Lower leg skin (tissue), 4 donors: ENCODE measurements around the gene KLF5. TPM values are rescaled to one million over a fixed set of nuclear protein-coding genes. Genes with fewer than 3 reads are reported as not detected.

ENCODE experiments used
- DNase-seq, 2 donors: peaks; one replicate each; pipeline ENCODE4 v3.0.0-alpha.2; 2019; ENCODE audit warnings: low spot score in 2 of 2
- H3K4me3 ChIP-seq: fragments of 200-600 bp; sonication (generic); 2 replicates; pipeline ENCODE4 v1.5.1; 2017; ENCODE audit warnings: mild to moderate bottlenecking, low read depth; ENCODE audit not compliant: poor library complexity, severe bottlenecking
- CTCF ChIP-seq, 3 donors: fragments of 450-650 bp; IDR thresholded peaks; one replicate each; pipeline ENCODE4 v1.5.1; 2016; ENCODE audit warnings: antibody characterized with exemption in 3 of 3, mild to moderate bottlenecking in 3 of 3, moderate library complexity in 2 of 3
- POLR2A ChIP-seq, 2 donors: fragments of 450-650 bp; IDR thresholded peaks; one replicate each; pipeline ENCODE4 v1.6.1; 2016 to 2017; ENCODE audit warnings: antibody characterized with exemption in 2 of 2, mild to moderate bottlenecking in 1 of 2, moderate library complexity in 1 of 2
- WGBS, 2 donors: methylation state at CpG; one replicate each; pipeline ENCODE4 v1.1.5; 2018; 5-methylcytosine and 5-hydroxymethylcytosine counted together
- intact Hi-C: fragments of 100-400 bp; cut with DNase I; formaldehyde crosslinking; loops from one replicate; pipeline ENCODE4 v1.15.0; 2023; ENCODE audit warnings: low total_unique reads
- total RNA-seq, 4 donors: library from RNA; depleted of rRNA; stranded (reverse); fragments of >200 nt; gene quantifications; one replicate each; pipeline ENCODE4 v1.1.0, GENCODE V29; 2016

KLF5 gene
- total RNA-seq, 4 donors from 2014 or later: 244 to 544 (median 359) TPM

- no peak overlapping the region for H3K4me3 ChIP-seq
- no peak for DNase-seq
- intact Hi-C loops: no loop called here
- TF ChIP-seq CTCF (IDR thresholded peaks at IDR 0.05) (no peak), POLR2A (IDR thresholded peaks at IDR 0.05) (no peak)
- WGBS, 2 donors: 86 to 95% methylated on average over 2 of the region's 2 CpGs
Measured at GRCh38 chr13:73101351-73102007, 42.7 kb downstream of the KLF5 start.

- TF ChIP-seq CTCF (IDR thresholded peaks at IDR 0.05) (no peak), POLR2A (IDR thresholded peaks at IDR 0.05) (no peak)
- DNase-seq: no peak
- WGBS, 2 donors: 53 to 54% methylated on average over 1 of the region's 1 CpG
- intact Hi-C loops: no loop called here
- no peak overlapping the region for H3K4me3 ChIP-seq
Measured at GRCh38 chr13:73103238-73103637, 44.4 kb downstream of the KLF5 start.

- intact Hi-C loops: no loop called here
- no peak for DNase-seq
- 75 to 81% methylated on average over 10 of the region's 10 CpGs for WGBS, 2 donors
- no peak for TF ChIP-seq CTCF (IDR thresholded peaks at IDR 0.05)
- no peak for TF ChIP-seq POLR2A (IDR thresholded peaks at IDR 0.05)
- H3K4me3 ChIP-seq: no peak overlapping the region
Measured at GRCh38 chr13:73106513-73107178, 47.8 kb downstream of the KLF5 start.

- 51 to 54% methylated on average over 3 of the region's 3 CpGs for WGBS, 2 donors
- DNase-seq: no peak
- intact Hi-C loops: no loop called here
- TF ChIP-seq CTCF (IDR thresholded peaks at IDR 0.05): no peak
- no peak for TF ChIP-seq POLR2A (IDR thresholded peaks at IDR 0.05)
- no peak overlapping the region for H3K4me3 ChIP-seq
Measured at GRCh38 chr13:73107481-73107880, 48.7 kb downstream of the KLF5 start.

GRCh38 chr13:73107970-73108369 is 49.2 kb downstream of the KLF5 start:
- no peak for DNase-seq
- intact Hi-C loops: no loop called here
- WGBS, 2 donors: 41 to 42% methylated on average over 8 of the region's 8 CpGs
- TF ChIP-seq CTCF (IDR thresholded peaks at IDR 0.05): no peak
- TF ChIP-seq POLR2A (IDR thresholded peaks at IDR 0.05): no peak
- H3K4me3 ChIP-seq: no peak overlapping the region
